ENCODE results near the gene CNTNAP5. TPM values are rescaled to one million over a fixed set of nuclear protein-coding genes. Genes with fewer than 3 reads are reported as not detected.

The CNTNAP5 gene
- total RNA-seq, 1 donor from 2014 or later = not detected

- no peak overlapping the region for H3K4me3 Mint-ChIP-seq (ENCODE audit: unreplicated experiment)
- no peak for DNase-seq (ENCODE audit: extremely low spot score, unreplicated experiment)
- H3K4me1 Mint-ChIP-seq (ENCODE audit: unreplicated experiment) = no peaks in the 10 kb centered on the region
- no peak overlapping the region for H3K27ac Mint-ChIP-seq (ENCODE audit: unreplicated experiment)
- peaks cover 31% of the 10 kb centered on the region for H3K9me3 Mint-ChIP-seq (ENCODE audit: unreplicated experiment)
- no peak for TF ChIP-seq CTCF (IDR thresholded peaks at IDR 0.05)
- H3K27me3 Mint-ChIP-seq (ENCODE audit: unreplicated experiment) = no peaks in the 10 kb centered on the region
- H3K36me3 Mint-ChIP-seq (ENCODE audit: unreplicated experiment) = no peaks in the 10 kb centered on the region
Observed at GRCh38 chr2:124480958-124481357, 455.9 kb downstream of the CNTNAP5 start.

GRCh38 chr2:124482044-124482443 lies 457.0 kb downstream of the CNTNAP5 start:
- DNase-seq (ENCODE audit: extremely low spot score, unreplicated experiment) = no peak
- H3K27me3 Mint-ChIP-seq (ENCODE audit: unreplicated experiment) = no peaks in the 10 kb centered on the region
- no peaks in the 10 kb centered on the region for H3K4me1 Mint-ChIP-seq (ENCODE audit: unreplicated experiment)
- peaks cover 33% of the 10 kb centered on the region for H3K9me3 Mint-ChIP-seq (ENCODE audit: unreplicated experiment)
- no peak overlapping the region for H3K27ac Mint-ChIP-seq (ENCODE audit: unreplicated experiment)
- TF ChIP-seq CTCF (IDR thresholded peaks at IDR 0.05) = no peak
- no peak overlapping the region for H3K4me3 Mint-ChIP-seq (ENCODE audit: unreplicated experiment)
- H3K36me3 Mint-ChIP-seq (ENCODE audit: unreplicated experiment) = no peaks in the 10 kb centered on the region

- Mint-ChIP-seq H3K4me3 (ENCODE audit: unreplicated experiment) (no peak overlapping the region), H3K27ac (ENCODE audit: unreplicated experiment) (no peak overlapping the region)
Observed at GRCh38 chr2:124482551-124482950, 457.5 kb downstream of the CNTNAP5 start.

GRCh38 chr2:124485659-124486058 lies 460.6 kb downstream of the CNTNAP5 start:
- Mint-ChIP-seq H3K4me1 (ENCODE audit: unreplicated experiment) (no peaks in the 10 kb centered on the region), H3K9me3 (ENCODE audit: unreplicated experiment) (peaks cover 25% of the 10 kb centered on the region), H3K27me3 (ENCODE audit: unreplicated experiment) (no peaks in the 10 kb centered on the region), H3K4me3 (ENCODE audit: unreplicated experiment) (no peak overlapping the region), H3K27ac (ENCODE audit: unreplicated experiment) (no peak overlapping the region), H3K36me3 (ENCODE audit: unreplicated experiment) (no peaks in the 10 kb centered on the region)
- no peak for DNase-seq (ENCODE audit: extremely low spot score, unreplicated experiment)
- no peak for TF ChIP-seq CTCF (IDR thresholded peaks at IDR 0.05)

More at GRCh38 chr2:124482551-124482950, 457.5 kb downstream of the CNTNAP5 start:
- peaks cover 33% of the 10 kb centered on the region for H3K9me3 Mint-ChIP-seq (ENCODE audit: unreplicated experiment)
- no peak for DNase-seq (ENCODE audit: extremely low spot score, unreplicated experiment)
- H3K36me3 Mint-ChIP-seq (ENCODE audit: unreplicated experiment) = no peaks in the 10 kb centered on the region
- no peaks in the 10 kb centered on the region for H3K4me1 Mint-ChIP-seq (ENCODE audit: unreplicated experiment)
- no peaks in the 10 kb centered on the region for H3K27me3 Mint-ChIP-seq (ENCODE audit: unreplicated experiment)
- TF ChIP-seq CTCF (IDR thresholded peaks at IDR 0.05) = no peak

GRCh38 chr2:124489686-124490085 lies 464.6 kb downstream of the CNTNAP5 start:
- no peak for TF ChIP-seq CTCF (IDR thresholded peaks at IDR 0.05)
- no peaks in the 10 kb centered on the region for H3K4me1 Mint-ChIP-seq (ENCODE audit: unreplicated experiment)
- no peak overlapping the region for H3K27ac Mint-ChIP-seq (ENCODE audit: unreplicated experiment)
- H3K4me3 Mint-ChIP-seq (ENCODE audit: unreplicated experiment) = no peak overlapping the region
- H3K36me3 Mint-ChIP-seq (ENCODE audit: unreplicated experiment) = no peaks in the 10 kb centered on the region
- H3K27me3 Mint-ChIP-seq (ENCODE audit: unreplicated experiment) = no peaks in the 10 kb centered on the region
- peaks cover 25% of the 10 kb centered on the region for H3K9me3 Mint-ChIP-seq (ENCODE audit: unreplicated experiment)
- DNase-seq (ENCODE audit: extremely low spot score, unreplicated experiment) = no peak
